ENCODE results near the gene AUTS2.

AUTS2 gene

DNA sequence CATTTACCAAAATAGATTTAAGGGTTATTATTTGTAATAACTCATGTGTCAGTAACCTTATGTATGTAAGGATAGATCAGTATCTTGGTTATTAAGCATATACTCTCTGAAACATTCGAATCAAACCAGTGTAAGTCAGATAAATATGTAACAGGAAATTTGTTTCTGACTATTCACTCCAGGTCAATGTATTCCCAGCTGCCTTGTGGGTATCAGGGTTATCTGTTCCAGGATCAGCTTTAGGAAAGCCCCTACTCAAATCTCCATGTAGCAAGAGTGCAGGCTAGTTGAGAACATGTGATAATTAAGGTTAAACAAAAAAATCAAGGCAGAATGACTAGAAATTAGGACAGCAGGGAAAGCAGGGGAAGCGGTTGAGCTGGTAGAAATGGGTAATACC is 201.7 kb downstream of the AUTS2 start:
- DNase-seq: no peak

DNA sequence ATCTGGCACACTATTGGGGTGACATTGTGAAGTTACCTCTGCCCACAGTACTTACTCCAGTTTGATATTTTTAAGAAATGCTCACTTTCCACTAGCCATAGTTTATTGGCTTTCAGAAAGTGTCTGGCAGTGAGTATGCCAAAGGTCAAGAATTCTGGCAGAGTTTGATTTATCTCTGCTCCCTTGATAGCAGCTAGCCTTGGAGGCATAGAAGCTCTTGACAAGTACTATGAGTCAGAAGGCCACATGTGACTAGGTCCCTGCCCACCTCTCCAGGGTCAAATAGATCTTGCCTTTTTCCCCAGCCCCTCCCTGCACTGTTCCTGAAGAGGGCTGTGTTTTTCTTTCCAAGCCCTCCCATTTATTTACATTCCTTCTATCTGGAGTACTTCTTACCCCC is 202.2 kb downstream of the AUTS2 start:
- no peak for DNase-seq

DNA sequence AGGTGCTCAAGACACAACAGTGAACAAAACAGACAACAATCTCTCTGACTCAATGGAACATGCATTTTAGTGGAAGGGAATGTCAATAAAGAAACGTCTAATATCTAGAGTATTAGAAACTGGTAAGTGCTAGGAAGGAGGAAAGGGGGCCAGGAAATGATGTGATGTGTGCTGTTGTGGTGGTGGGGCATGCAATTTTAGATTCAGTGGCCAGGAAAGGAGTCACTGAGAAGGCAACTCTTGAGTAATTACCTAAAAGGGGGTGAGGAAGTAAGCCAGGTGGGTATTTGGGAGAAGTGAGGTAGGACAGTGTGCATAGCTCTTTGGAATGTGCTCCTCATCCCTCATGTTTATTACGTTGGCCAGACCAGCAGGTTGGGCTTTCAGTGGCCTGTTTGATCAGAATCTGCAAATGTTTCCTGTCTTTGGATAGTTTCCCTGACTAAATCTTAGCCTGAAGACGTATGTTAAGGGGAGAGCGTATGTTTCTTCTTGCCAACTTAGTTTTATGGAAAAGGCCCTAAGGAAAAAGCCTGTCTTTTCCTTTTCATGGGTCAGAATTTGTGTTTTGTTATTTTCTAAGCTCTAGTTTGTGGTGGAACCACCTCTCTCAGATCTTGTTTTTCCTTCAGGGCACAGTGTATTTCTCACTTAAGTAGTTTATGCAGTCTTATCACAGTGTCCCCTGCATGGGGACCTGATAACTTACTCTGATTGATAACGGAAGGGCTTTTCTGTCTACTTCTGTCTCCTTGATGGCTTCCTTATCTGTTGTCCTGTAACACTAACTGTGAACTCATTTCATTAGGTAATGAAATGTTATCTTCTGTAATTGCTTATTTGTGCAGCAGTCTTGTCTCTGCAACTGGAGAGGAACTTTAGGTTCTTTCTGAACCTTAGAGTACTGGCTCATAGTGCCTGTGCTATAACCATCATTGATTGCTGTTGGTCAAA is 203.7 kb downstream of the AUTS2 start:
- no peak for DNase-seq

DNA sequence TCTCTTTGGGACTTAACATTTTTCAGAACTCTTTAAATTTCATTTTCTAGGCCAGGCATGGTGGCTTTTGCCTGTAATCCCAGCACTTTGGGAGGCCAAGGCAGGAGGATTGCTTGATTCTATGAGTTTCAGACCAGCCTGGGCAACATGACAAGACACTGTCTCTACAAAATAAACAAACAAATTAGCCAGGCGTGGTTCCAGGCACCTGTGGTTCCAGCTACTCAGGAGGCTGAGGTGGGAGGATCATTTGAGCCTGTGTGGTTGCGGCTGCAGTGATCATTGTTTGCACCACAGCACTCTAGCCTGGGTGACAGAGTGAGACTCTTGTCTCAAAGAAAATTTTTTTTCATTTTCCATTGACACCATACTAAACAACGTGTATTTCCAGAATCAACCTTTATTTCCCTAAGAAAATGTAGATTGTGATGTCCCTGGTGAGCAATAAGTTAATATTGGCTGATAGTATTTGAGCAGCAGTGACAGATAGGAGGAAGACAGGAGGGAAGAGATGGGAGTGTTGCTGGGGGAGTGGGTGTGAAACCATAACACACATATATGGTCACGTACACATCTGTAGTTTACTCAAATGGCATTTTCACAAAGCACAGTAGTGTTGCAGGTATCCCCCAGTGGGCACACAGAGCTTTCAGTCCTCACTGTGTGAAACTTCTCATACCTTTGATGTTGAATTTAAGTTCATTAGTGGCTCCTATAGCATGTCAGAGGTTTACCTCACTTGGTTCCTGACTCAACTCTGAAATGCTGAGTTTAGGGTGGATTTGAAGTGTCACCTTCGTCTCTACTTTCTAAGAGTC is 205.6 kb downstream of the AUTS2 start:
- no peak for DNase-seq

DNA sequence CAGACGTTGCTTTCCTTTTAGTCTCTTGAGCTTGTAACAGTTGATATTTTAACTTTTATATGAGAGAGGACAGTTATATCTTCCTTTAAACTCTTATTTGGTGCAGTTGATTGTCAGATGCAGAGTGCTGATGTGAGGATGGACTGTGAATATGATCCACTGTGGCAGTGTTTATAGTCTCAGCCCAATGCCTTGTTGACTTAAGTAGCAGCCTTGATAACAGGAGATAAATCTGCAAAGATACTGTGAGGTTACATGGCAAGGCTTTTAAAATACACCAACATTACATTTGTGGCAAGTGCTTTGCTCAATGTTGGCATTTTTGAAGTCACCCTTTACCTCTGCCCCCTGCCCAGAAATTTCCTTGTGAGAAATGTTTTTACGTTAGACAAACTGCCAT is 206.7 kb downstream of the AUTS2 start:
- DNase-seq: no peak

DNA sequence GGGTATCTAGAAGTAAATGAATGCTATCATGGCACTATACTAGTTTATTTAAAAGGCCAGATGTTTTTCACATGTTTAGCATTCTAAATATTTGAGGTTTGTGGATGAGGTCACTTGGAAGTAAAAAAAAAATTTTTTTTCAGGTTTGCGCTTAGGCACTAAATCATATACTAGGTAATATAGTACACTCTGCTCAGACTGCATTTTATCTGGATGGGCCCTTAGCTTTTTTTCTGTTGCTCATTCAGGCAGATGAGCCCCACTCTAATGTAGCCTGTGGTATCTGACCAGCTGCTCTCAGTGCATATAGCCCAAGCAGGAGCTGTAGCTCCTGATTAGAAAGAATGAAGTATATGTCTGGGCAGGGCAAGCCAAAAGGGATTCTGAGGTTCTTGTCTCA is 210.1 kb downstream of the AUTS2 start:
- no peak for DNase-seq

DNA sequence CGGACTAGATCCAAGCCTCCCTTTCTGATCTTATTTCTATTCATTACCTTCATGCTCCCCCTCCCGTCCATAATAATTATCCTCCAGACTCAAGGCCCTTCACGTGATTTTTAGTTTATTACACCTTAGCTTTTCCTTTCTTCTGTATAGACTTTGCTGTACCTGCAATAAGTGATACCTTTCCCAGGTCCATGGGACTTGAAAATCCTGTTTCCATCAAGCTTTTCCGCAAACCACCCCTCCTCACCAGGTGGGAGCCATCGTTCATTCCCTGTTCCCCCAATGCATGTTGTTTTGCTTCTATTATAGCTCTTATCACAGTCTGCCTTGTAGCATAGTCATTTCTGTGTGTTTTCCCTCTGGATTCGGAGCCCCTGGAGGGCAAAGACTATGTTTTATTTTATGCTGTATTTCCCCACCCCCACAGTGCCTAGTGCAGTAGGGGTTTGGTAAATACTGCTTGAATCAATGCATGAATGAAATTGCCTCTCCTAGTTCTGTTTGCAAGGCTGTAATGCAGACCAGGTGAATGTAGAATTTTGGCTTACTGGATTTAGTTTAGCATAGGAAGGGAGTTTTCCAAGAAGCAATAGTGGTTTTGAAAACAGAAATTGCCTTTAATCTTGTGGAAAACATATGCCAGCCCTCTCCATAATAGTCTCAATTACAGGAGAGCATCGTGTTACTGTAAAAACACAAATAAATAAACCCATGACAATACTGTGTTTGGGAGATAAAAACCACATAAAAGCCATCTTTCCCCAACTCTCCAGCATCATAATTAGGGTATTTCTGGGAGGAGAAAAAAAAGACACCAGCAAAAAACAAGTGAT is 213.4 kb downstream of the AUTS2 start:
- no peak for DNase-seq

DNA sequence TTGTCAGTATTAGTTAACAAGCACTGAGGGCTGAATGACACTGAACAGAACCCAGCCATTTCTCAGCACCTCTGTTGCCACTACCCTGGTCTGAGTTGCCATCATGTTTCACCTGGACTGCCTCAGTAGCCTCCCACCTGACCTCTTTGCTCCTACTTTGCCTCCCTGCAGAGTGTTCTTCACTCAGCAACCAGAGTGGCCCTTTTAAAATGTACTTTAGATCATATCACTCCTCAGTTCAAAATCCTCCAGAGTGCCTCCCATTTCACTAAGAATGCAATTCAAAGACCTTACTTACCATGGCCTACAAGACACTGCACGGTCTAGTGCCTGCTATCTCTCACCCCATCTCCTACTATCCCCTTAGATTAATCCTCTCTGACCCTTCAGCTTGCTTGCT is 214.5 kb downstream of the AUTS2 start:
- no peak for DNase-seq

DNA sequence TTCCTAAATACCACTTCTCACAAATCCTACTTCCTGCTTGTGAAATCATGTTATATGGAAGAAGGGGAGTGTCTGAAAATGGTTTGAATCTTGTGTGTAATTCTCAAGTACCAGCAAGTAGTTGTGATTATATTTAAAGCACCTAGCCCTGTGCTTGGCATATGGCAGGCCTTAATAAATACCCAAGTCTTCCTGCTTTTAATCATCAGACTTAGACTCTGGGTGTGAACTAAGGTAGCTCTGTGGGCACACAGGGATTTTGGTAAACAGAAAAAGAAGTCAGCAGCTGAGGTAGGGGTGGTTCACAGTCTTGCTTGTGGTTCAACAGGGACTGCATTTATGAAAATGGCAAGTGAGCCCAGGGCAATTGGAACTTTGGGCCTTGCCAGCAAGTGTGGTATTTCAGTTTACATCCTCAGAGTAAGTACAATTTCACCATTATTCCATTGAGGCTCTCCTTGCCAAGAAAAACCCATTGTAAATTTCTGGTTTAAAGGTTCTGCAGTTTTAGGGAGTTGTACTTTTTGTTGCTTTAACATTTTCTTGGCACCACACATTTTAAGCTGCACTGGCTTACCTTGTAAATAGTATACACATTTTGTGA is 215.5 kb downstream of the AUTS2 start:
- no peak for DNase-seq

DNA sequence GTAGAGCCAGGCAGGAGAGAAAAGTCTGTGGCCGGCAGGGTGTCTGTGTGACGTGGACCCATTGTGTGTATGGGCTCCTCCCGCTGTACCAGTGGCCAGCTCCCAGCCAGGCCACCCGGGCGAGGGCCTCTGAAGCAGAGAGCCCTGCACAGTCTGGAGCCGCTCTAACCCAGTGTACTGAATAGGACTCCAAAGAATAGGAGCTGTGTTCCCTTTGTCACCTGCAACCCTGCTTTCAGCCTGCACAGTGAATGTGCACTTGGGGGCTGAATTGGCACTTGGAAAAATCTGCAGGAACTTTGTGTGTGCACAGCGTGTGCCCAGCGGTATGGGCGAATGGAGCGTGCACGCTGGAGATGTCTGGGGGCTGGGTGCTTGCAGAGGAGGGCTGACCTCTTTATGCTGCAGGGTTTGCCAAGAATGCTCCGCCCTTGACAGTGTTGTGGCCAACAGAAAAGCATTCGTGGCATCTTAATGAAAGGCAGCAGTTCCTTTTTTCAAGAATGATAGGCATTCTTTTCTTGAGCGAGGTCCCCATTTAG is 216.2 kb downstream of the AUTS2 start:
- no peak for DNase-seq

DNA sequence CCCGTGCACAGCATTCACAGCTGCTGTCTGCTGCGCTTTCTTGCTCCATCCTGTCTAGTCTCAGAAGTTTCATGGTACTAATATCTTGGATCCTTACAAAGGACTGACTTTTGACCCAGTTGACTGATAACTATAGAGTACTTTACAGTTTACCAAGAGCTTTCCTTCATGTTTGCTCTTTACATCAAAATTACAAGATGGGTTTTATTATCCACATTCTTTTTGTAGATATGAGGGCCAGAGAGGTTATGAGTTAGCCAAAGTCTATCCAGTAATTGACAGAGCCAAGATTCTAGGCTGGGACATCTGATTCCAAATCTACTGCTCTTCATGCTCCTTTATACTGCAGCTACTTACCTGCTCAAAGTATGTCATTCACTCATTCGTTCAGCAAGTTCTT is 218.2 kb downstream of the AUTS2 start:
- DNase-seq: no peak

DNA sequence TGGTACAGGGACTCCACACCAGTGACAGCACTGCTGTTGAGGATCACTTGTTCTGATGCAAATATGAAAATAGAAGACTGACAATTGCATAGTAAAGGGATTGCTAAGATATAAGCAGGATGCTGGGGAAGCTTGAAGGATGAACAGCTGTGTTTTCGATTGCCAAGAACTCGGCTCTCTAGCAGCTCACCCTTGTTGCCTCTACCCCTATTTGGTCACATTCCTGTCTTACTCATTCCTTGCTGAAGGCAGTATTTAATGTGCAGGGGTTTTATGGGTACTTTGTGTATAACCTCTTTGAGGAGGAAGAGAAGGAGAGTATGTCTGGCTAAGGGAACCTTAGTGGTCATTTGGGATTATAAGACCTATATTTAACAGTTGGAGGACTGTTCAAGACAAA is 218.8 kb downstream of the AUTS2 start:
- DNase-seq: no peak

DNA sequence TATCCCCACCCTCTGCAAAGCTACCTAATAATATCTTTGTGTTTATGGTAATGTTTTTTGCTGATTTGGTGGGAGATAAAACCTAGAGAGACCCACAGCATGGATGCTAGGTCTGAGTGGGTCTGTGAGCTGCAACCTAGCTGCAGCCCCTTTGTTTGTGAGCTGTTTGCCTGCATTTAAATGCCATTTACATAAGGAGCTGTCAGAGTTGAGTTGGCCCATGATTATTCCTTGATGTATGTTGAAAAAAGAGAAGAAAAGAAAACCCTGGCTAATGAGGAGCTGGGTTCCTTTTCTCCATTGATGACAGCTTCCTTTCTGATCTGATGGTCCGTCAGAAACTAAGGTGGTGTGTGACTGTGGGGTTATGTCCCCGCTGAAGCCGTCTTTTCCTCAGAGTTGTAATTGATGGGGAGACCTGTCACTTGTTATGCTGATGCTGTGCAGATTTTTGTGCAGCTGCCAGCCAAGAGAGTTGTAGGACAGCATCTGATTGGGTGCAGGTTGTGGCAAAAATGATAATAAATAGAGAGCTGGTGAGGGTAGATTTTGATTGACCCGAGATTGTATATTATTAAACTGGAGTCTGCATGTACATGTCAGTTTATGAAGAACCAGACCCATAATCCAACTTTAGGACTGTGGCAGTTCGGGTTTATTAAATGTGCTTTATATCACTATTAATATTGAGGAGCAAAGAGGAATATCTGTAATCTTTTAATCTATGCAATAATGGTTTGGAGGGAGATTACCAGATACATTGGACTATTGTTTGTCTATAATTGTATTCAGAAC is 219.8 kb downstream of the AUTS2 start:
- no peak for DNase-seq

DNA sequence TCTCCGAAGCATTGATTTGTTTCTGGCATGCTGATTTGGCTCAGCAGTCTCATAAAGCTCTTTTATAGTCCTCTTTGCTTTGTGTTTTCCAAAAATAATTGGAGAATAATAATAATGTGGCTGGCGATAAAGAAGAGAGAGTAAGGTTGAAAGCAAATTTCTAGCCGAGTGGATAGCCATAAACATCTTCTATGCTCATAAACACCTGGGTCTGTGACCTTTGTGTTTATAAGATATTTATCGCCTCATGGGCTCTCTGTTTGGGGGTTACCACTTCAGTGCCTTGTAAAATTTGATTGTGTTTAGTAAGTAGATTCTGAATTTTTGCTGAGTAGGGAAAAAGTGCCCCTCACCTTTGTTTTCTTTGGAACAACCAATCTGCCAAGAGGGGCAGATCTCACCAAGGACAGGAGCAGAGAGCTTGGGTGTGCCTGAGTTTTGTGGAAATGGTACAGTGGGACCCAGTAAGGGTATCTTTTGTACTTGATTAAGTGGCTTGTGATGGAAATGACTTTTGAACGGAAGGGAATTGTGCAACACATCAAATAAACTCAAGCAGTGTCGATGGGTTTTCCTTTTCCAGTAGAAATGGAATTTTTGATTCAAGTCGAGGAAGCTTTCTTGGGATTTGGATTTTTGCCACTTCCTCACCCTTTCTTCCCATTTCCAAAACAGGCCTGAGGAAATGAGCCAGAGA is 220.5 kb downstream of the AUTS2 start:
- DNase-seq: no peak

DNA sequence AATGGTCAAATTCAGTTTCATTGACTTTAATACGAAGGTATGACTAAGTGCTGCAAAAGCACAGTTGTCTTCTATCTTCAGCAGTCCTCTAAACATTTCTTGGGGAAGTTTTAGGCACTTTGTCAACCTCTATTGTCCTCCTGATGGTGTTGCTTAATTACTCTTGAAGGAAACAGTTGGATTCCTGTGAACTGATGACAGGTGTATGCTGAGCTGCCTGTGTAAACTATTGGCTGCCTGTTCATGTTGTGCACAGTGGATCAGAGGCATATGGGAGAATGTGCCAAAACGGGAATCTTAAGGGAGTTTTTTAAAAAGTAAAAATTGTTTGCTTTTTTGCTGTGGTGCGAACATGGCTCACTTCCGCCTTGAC is 221.0 kb downstream of the AUTS2 start:
- no peak for DNase-seq

DNA sequence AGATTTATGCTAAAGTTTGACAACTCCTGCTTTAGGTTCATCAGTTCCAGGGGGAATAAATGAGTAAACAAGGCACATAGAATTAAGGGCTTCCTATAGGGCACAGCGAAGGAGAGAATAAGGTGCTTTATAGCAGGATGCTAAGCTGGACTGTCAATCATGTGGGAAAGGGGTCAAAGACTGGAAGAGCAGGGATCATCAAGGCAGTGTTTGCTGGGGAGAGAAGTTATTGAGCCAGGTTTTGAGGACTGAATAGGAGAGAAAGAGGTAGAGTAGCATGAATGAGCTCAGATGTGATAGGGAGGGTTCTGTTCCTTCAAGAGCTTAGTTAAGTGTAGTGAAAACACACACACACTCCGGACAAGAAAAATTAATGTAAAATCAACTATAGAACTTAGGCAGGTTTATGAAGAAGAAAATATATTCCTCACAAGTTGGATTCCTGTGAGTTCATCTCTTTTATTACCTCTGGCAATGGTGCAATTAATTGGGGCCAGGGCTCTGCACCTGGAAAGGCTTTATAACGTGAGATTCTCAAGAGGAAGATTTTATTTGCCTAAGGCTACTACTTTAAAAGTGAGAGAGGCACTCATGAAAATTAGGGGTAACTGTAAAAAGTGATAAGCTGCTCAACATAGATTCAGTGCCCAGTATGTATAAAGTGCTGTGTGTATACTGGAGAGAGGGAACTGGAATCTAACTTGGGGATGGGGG is 222.4 kb downstream of the AUTS2 start:
- no peak for DNase-seq

DNA sequence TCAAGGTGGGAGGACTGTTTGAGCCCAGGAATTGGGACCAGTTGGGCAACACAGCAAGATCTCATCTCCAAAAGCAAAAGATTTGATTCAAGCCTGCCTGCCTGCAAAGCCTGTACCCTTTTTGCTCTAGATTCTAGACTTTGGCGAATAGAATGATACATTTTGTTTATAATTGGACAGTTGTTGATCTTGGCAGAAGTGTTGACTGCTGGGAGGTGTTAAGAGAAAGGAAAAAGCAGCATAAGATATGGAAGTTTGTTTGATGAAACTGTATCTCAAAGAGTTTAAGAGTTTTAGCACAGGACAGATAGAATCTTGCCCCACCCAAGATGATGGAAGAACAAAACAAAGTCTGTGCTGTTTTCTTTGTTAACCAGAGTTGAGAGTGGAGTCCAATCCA is 224.1 kb downstream of the AUTS2 start:
- no peak for DNase-seq

DNA sequence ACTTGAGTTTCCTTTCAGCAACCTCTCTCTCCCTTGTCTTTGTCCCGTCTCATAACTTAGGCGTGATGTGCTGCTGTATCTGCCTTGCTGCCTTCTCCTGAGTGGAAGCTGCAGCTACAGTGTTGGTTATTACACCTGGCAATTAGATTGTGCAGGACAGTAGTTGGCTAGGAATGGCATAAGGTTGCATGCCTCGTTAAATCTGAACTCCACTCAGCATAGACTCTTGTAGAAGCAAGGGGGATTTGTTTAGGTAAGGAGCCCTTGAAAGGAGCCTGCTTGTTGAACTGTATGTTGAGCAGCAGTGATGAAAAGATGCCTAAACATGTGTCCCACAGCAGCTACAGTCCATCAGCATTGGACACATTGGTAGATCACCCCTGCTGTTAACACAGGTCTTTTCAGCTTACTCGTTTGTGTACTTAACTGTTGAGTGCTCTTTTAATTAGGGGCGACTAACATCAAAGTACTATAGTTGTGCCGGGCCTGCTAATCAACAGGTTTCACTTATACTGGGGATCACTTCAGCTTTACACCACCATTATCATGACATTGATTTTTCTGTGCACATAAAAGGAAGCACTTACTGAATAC is 225.0 kb downstream of the AUTS2 start:
- no peak for DNase-seq

DNA sequence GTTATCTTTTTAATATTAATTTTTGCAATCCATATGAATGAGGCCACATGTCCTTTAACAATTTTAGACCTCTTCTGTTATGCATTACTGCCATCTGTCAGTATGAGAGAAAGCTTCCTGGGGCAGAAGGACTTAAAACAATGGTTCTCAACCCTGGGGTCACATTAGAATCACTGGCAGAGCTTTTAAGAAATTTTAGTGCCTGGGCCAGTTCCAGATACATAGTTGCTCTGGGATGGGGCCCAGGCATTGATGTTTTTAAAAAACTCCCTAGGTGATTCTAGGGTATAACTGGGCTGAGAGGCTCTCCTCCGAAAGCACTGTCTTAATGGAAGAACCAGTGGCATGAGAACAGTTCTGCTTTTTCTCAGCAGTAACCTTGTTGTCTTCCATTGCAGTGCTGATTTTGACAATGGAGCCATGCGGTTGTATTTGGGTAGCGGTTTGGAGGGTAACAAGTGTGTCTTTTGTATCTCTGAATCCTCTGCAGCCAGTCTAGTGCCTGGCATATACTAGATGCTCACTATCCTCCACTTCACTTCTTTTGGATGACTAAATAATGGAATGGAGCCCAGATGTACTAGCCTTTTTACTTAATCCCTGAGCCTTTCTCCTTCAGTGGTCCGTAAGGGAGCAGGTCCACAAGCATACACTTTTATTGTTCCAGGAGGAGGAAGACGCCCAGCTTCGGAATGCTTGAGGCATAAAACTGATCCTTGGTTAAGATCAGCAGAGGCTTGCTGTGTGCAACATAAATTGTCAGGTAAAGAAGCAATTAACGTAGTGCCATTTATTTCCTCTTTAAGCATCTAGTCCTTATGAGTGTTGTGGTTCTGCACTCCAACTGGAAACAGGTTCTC is 227.1 kb downstream of the AUTS2 start:
- DNase-seq: no peak
